NCI-H1105 treated with DMSO at 0.1 percent for 48 hours (cell line): ENCODE data around the gene SEMA5B.
A peak's percentile ranks its signal among the peaks of the same experiment; 100 is the strongest.

ENCODE experiments used
- DNase-seq: peaks from one replicate; lab custom pipeline; 2025; lab: John Stamatoyannopoulos, UW

The SEMA5B gene

GRCh38 chr3:123024056-123024455, 3.5 kb downstream of the SEMA5B start:
- DNase-seq: no peak

DNA sequence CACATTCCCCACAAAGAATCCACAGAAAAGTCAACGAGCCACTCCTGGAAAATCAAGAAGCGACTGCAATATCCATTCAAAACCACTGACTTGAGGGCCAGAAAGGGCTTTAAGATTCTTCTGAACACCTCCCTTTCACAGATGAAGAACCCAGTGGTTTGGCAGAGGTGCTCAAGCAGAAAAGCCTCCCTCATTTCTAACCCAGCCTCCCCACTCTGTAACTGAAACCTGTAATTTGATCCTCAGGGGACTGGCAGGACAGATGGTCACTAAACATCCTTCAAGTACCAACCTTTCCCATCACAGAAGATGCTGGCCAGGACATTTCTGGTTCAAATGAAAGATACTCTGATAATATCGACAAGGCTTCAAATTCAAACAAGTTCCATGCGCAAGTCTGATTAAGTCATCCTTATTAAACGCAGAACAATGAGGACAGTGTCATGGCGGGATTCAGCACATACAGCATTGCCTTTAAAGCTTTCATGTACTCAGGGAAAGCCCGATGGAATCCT, 5.5 kb downstream of the SEMA5B start:
- DNase-seq: peak; percentile 30

- DNase-seq: no peak
Measured at GRCh38 chr3:123021388-123021787, 6.2 kb downstream of the SEMA5B start.

- no peak for DNase-seq
Measured at GRCh38 chr3:123020709-123021108, 6.9 kb downstream of the SEMA5B start.

DNA sequence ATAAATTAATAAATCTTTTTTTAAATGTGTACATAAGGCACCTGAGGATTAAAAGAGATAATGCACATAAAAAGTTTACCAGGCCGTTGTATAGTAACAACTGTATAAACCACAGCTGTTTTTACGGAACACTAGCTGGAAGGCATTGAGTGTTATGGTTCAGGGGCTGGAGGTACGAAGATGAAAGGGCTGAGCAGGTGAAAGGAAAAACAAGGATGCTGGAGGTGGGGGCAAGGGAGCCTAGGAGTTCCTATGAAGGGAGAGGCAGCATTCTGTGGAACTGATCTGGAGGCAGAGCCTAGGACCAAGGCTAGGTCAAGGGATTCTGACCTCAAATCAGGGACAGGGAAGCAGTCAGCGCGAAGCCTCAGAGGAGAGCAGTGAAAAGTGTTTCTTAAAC, 8.0 kb downstream of the SEMA5B start:
- no peak for DNase-seq

GRCh38 chr3:123019161-123019560, 8.4 kb downstream of the SEMA5B start:
- DNase-seq: no peak

DNA sequence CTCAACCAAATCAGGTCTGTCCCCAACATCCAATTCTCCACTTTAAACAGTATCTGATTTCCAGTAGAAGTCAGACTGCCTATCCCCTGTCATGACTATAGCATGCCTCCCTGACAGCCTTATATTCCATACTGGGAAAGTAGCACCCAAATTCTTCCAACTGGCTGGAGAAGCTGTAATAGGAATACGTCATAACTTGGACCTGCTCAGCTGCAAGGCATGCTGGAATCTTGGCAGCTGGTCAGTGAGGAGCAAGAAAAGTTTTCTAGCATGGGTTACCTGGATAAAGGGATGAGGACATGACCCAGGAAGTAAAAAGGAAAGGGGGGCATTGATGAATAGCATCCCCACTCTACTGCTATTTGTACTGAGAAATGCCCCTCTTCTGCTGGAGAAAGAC, 8.9 kb downstream of the SEMA5B start:
- DNase-seq: no peak

DNA sequence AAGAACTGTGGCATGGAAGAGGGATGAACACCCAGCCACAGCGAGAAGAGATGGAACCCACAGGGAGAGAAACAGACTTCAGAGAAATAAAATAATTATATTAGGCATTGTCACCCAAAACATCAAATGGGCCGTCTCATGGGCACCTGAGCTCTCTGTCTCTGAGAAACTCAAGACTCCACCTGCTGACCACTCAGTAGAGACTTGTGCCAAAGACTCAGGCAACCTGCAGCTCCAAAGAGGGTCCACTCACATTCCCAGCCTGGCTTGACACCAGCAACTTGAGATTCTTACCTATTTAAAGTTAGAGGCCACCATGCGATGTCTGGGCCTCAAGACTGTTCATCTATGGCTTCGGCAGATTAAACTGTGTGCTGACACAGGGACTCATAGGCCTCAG, 12.0 kb downstream of the SEMA5B start:
- DNase-seq: no peak

DNA sequence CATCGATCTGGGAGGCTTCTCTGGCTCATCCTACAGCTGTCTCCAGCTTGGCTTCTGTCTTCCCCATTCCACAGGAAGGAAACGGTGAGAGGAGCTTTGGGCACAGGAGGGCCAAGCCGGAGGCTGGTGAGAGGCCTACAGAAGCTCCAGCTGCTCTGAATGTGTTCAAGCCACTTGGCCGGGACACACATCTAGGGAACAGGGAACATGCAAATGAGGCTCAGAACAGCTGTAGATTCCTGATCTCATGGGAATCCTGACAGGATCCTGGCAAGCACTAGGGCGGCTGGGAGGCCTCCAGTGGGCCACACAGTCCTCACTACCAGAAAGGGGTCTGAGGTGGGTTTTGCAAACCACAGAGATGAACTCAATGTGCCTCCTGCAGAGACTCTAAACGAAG, 13.7 kb downstream of the SEMA5B start:
- no peak for DNase-seq

- DNase-seq: no peak
Measured at GRCh38 chr3:123012652-123013051, 14.9 kb downstream of the SEMA5B start.

- DNase-seq: no peak
Measured at GRCh38 chr3:123011447-123011846, 16.1 kb downstream of the SEMA5B start.

DNA sequence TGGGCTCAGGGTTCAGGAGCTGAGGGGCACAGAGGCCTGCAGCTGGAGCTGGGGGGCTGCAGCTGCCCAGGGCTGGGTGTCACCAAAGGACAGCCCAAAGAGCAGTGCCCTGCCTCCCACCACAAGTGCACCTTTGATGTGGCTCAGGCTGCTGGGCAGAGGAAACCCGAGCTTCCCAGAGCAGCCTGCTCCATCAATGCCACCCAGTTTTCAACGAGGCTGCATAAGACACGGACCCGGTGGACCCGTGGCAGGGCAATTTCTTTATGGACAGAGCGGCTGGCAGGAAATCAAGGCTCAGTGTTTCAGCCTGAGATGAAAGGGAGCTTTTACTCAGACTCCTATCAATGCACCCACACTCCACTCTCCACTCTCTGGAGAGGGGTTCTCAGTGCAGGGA, 18.7 kb downstream of the SEMA5B start:
- DNase-seq: no peak

GRCh38 chr3:123006609-123007008, 21.0 kb downstream of the SEMA5B start:
- DNase-seq: no peak

- DNase-seq: no peak
Measured at GRCh38 chr3:123005291-123005690, 22.3 kb downstream of the SEMA5B start.

GRCh38 chr3:123004201-123004918, 23.2 kb downstream of the SEMA5B start:
- DNase-seq: no peak

DNA sequence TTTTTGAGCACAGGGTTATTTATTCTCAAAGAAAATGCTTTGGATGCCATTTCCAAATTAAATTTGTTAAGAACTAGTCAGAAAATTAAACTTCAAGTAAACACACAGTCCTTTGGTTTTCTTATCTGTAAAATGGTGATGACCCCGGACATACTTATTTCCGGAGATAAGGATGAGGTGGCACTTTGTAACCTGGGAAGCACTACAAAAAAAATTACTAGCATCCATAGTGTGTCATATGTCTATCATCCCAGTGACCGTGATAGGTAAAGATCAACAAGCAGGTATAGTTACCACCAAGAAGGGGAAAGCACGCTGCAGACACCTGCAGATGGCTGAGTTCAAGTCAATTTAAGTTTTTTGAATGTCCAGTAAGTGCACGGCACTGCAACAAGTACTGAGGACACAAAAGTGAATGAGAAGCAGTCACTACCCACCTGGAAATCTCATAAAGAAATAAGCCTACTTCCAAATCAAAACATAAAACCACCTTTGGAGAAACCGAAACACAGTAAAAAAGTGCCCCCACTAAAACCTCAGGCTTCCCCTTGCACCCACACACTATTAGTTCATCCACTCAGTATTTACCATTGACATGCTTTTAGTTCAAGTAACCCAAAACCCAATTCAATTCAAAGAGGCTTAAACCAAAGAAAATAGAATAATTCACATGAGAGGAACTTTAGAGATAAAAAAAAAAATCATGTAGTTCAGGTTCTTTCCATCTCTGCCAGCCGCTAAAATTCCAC, 24.6 kb downstream of the SEMA5B start:
- no peak for DNase-seq

- no peak for DNase-seq
Measured at GRCh38 chr3:123002100-123002748, 25.3 kb downstream of the SEMA5B start.

- no peak for DNase-seq
Measured at GRCh38 chr3:122998856-122999255, 28.7 kb downstream of the SEMA5B start.

GRCh38 chr3:122998206-122998605, 29.4 kb downstream of the SEMA5B start:
- no peak for DNase-seq

DNA sequence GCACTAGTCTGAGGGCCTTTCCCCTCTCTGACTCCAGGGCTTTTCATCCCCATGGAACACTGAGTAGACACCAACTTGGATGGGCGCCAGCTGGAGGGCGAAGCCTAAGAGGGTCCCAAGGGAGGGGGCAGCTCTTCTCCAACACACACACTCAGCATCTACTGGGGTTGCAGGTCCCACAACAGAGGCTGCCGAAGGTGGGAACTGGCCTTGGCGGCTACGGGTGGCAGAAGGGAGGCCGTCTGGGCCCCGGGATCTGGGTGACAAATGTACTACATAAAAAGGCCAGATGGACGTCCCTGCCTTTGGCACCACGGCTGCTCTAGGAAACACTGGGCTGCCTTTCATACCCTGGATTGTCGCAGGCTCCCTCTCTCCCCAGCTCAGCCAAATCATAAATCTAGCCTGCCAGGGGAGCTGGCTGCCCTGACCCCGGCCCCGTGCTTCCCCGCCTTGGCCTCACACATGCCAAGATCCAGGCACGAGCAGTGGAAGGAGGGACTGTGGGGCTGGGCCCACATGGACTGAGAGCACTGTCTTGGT, 31.5 kb downstream of the SEMA5B start:
- no peak for DNase-seq

DNA sequence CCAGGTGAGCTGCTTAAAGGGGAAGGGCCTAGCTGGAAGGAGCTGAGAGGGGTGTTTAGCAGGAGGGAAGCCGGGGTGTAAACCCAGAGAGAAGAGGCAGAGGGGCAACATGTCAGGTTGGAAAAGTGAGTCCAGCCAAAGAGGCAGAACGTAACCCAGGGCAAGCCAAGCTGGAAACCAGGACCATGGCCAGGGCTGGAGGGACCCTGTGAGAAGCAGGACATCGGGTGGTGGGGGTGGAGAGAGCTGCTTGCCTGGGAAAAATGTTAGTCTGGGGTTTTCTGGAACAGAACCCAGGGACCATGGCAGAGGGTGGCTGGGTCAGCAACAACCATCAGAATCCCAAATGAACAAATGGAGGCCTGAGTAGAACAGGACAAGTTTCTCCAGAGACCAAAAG, 32.6 kb downstream of the SEMA5B start:
- no peak for DNase-seq

GRCh38 chr3:122993124-122993978, 34.2 kb downstream of the SEMA5B start:
- DNase-seq: no peak
